Heart left ventricle (tissue), 16 donors: ENCODE measurements around the gene LDAF1. TPM values are rescaled to one million over a fixed set of nuclear protein-coding genes. Genes with fewer than 3 reads are reported as not detected.

Experiments
- ATAC-seq, 4 donors: fragments of 200-7000 bp; cut with Tn5 transposase; one replicate each; pipeline ENCODE4 v1.9.1; 2020 to 2022; ENCODE audit warnings: moderate library complexity in 4 of 4, mild to moderate bottlenecking in 3 of 4, moderate number of reproducible peaks in 1 of 4
- DNase-seq, 5 donors: peaks; one replicate each; pipeline ENCODE4 v3.0.0-alpha.2; 2020
- H3K27ac ChIP-seq, 12 donors: fragments of 200-600 bp; sonication (generic) in 4 of 12; one replicate each; pipeline versions ENCODE4 v1.5.0 to v1.8.0; 2016 to 2022; ENCODE audit warnings: mild to moderate bottlenecking in 2 of 12
- H3K27me3 ChIP-seq, 9 donors: fragments of 200-600 bp; sonication (generic) in 2 of 9; one replicate each; pipeline versions ENCODE4 v1.5.1 to v1.8.0; 2016 to 2022; ENCODE audit warnings: mild to moderate bottlenecking in 3 of 9
- H3K36me3 ChIP-seq, 9 donors: fragments of 200-600 bp; sonication (generic) in 2 of 9; one replicate each; pipeline versions ENCODE4 v1.5.0 to v1.8.0; 2018 to 2022; ENCODE audit warnings: mild to moderate bottlenecking in 2 of 9
- H3K4me1 ChIP-seq, 12 donors: fragments of 200-600 bp; sonication (generic) in 4 of 12; one replicate each; pipeline versions ENCODE4 v1.5.0 to v1.8.0; 2016 to 2022; ENCODE audit warnings: mild to moderate bottlenecking in 3 of 12
- H3K4me3 ChIP-seq, 12 donors: fragments of 200-600 bp; sonication (generic) in 4 of 12; one replicate each; pipeline versions ENCODE4 v1.5.0 to v1.8.0; 2017 to 2022; ENCODE audit warnings: mild to moderate bottlenecking in 9 of 12, moderate library complexity in 4 of 12
- H3K9me3 ChIP-seq, 12 donors: fragments of 200-600 bp; sonication (generic) in 4 of 12; one replicate each; pipeline versions ENCODE4 v1.5.0 to v1.8.0; 2016 to 2022; ENCODE audit warnings: mild to moderate bottlenecking in 1 of 12
- POLR2A ChIP-seq, 2 donors: fragments of 450-650 bp; IDR thresholded peaks; one replicate each; pipeline ENCODE4 v1.6.1; 2017; ENCODE audit warnings: antibody characterized with exemption in 2 of 2, mild to moderate bottlenecking in 2 of 2, moderate library complexity in 2 of 2
- WGBS, 4 donors: extraction: QIAGEN DNeasy Blood & Tissue Kit in 2 of 4; methylation state at CpG; one replicate each; pipeline versions ENCODE4 v1.1.5 to v1.1.7; 2013 to 2018; 5-methylcytosine and 5-hydroxymethylcytosine counted together
- intact Hi-C, 10 donors: fragments of 100-400 bp; cut with DNase I; formaldehyde crosslinking; loops; one replicate each; pipeline versions ENCODE4 v1.11.1 to v1.14.2; 2022
- polyA plus RNA-seq, 2 donors: library from polyadenylated mRNA; stranded (reverse); fragments of 200-250 nt; gene quantifications; one replicate each; pipeline ENCODE4 v1.2.3, GENCODE V29; 2013
- total RNA-seq, 9 donors: library from RNA; depleted of rRNA in 2 of 9; stranded (reverse); fragments of >200 nt in 2 of 9; fragmentation: NEBNext Ultra II Directional in 3 of 9; extraction: Animal tissue kit (Norgen Biotek cat#: 25700) in 3 of 9; gene quantifications; one replicate each; pipeline versions ENCODE4 v1.1.0 to v1.2.4, GENCODE V29; 2016 to 2023
- TF ChIP-seq, protein P1 (sequence below), 12 donors: fragments of 200-600 bp; sonication (generic) in 4 of 12; IDR thresholded peaks; one replicate each; pipeline versions ENCODE4 v1.5.0 to v1.8.0; 2018 to 2022; ENCODE audit warnings: antibody characterized with exemption in 12 of 12, mild to moderate bottlenecking in 5 of 12
- donor health status: ischemic (EF 13 %, LVEDD 7.1; RV severe dilation, severe dysfunction).
- donor health status: healthy with polysubstance abuse.
- donor health status: DM: no; HTN: yes; CAD: no.
- donor health status: DM: no; HTN: no; CAD: no.
- donor health status: ischemic (EF 25% LVEDD 6.9; RV normal size, moderate dysfunction).
- donor health status: ischemic (EF 25% LVEDD 5.7; RV mildly dilated, moderate dysfunction).
- donor health status: healthy.
- donor health status: DM: yes; HTN: yes; CAD: no.
- donor health status: ischemic (EF 35%, LVEDD 5.7; RV mildly dilated, moderate dysfunction).
- donor health status: nonischemic (EF 11% LVEDD 7.7; RV severe dilation, severe dysfunction).
- donor health status: DM: yes; HTN: yes; CAD: no.
- donor health status: PGD.
- donor health status: ischemic (EF 29% LVEDD 5.4; RV normal size, mild dysfunction).
- donor health status: nonischemic (EF 23%, LVEDD 6.1; RV moderate dilation, normal function).

LDAF1 gene
- total and polyA plus RNA-seq, 11 donors: 31.0 to 334 (median 138) TPM

DNA sequence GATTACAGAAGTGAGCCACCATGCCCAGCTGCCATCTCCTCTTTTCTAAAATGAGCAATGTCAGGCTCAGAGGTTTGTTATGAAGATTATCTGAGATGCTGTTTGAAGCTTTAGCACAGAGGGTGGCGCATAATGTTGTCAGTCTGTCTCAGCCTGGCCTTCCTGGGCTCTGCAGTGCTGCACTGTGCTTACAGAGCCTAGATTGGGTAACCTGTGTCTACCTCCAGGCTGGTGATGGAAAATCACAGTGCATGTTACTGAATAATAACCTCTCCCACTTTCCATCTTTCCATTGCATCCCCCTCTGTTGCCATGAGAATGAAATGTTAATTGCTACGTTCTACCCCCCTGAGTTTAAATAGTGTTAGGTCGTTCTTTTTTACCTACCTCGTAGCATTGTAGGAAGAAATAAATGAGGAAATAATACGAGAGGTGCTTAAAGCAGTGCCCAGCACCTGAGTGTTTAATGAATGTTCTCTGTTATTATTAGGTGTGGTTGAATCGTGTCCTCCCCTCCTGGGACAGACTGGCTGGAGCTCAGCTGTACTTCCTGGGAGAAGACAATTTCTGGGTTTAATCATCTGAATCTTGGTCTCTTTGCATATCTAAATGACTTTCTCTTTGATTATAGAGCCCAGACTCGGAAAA lies 6.2 kb downstream of the LDAF1 start:
- no peaks in the 10 kb centered on the region for H3K9me3 ChIP-seq
- no peak overlapping the region for H3K4me3 ChIP-seq
- peak overlapping the region in 6 of 12 donors; percentile 16 to 94 (median 76) for H3K27ac ChIP-seq
- no peak for DNase-seq
- no peak for ATAC-seq
- 85 to 87% (median 85%) methylated on average over 7 of the region's 7 CpGs for WGBS, 4 donors
- intact Hi-C loops: loop anchor here in 1 of 10 donors (10.0 kb wide), 1 partner anchor 1030 kb away; no protein-coding TSS in a partner anchor
- peaks cover 0 to 62% (median 47%) of the 10 kb centered on the region in 9 donors for H3K36me3 ChIP-seq
- peaks cover 9 to 60% (median 38%) of the 10 kb centered on the region in 12 donors for H3K4me1 ChIP-seq
- no peak for TF ChIP-seq POLR2A (IDR thresholded peaks at IDR 0.05)
- TF ChIP-seq, protein P1, sequence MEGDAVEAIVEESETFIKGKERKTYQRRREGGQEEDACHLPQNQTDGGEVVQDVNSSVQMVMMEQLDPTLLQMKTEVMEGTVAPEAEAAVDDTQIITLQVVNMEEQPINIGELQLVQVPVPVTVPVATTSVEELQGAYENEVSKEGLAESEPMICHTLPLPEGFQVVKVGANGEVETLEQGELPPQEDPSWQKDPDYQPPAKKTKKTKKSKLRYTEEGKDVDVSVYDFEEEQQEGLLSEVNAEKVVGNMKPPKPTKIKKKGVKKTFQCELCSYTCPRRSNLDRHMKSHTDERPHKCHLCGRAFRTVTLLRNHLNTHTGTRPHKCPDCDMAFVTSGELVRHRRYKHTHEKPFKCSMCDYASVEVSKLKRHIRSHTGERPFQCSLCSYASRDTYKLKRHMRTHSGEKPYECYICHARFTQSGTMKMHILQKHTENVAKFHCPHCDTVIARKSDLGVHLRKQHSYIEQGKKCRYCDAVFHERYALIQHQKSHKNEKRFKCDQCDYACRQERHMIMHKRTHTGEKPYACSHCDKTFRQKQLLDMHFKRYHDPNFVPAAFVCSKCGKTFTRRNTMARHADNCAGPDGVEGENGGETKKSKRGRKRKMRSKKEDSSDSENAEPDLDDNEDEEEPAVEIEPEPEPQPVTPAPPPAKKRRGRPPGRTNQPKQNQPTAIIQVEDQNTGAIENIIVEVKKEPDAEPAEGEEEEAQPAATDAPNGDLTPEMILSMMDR (IDR thresholded peaks at IDR 0.05): no peak
- no peaks in the 10 kb centered on the region for H3K27me3 ChIP-seq

DNA sequence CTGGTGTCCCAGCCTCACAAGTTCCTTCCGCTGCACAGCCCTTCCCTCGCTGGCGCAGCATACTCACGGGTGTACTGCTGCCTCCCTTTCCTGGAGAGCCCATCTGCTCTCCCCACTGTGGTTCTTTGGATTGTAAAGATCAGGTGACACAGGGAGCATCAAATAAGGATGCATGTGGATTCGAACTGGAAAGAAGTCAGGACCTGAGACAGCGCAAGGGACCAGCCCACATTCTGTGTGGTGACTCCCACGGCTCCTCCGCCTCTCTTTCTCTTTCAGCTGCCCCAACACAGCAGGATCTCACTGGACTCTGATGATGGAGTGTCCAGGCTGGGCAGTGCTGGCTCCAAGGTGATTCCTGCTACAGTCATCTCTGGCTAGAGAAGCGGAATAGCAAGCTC lies 8.1 kb downstream of the LDAF1 start:
- WGBS, 4 donors: 84 to 90% (median 85%) methylated on average over 9 of the region's 9 CpGs

DNA sequence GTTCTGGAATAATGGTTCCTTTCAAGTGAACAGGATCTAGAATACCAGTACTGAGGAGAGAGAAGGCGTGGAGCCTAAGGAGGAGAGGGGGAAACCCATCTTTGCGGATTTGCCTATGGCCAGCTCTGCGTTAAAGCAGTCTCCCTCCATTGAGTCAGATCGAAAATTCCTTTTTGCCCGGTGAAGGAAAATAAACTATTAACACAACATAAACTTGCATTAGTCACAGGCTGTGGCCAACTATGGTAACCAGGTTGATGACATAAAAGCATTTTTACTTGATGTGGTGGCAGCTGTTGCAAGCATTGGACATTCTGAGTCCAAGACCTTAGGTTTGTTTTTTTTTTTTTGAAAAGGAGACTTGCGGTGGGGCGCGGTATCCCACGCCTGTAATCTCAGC lies 8.9 kb downstream of the LDAF1 start:
- 94 to 98% (median 96%) methylated on average over 9 of the region's 9 CpGs for WGBS, 4 donors
- DNase-seq: no peak
- Histone ChIP-seq H3K9me3 (no peaks in the 10 kb centered on the region), H3K36me3 (peaks cover 0 to 80% (median 67%) of the 10 kb centered on the region in 9 donors), H3K27ac (no peak overlapping the region), H3K27me3 (no peaks in the 10 kb centered on the region), H3K4me1 (peaks cover 0 to 42% (median 17%) of the 10 kb centered on the region in 12 donors), H3K4me3 (no peak overlapping the region)
- intact Hi-C loops: loop anchor here in 1 of 10 donors (10.0 kb wide), 1 partner anchor 1027 kb away; no protein-coding TSS in a partner anchor
- no peak for ATAC-seq
- no peak for TF ChIP-seq POLR2A (IDR thresholded peaks at IDR 0.05)
- TF ChIP-seq, protein P1 (IDR thresholded peaks at IDR 0.05): no peak

More for the DNA sequence above, 8.1 kb downstream of the LDAF1 start:
- intact Hi-C loops: loop anchor here in 1 of 10 donors (10.0 kb wide), 1 partner anchor 1028 kb away; no protein-coding TSS in a partner anchor
- Histone ChIP-seq H3K9me3 (no peaks in the 10 kb centered on the region), H3K27me3 (no peaks in the 10 kb centered on the region), H3K4me1 (peaks cover 0 to 50% (median 23%) of the 10 kb centered on the region in 12 donors), H3K4me3 (no peak overlapping the region), H3K36me3 (peaks cover 0 to 76% (median 59%) of the 10 kb centered on the region in 9 donors), H3K27ac (no peak overlapping the region)
- ATAC-seq (no peak), DNase-seq (no peak)
- no peak for TF ChIP-seq POLR2A (IDR thresholded peaks at IDR 0.05)
- TF ChIP-seq, protein P1 (IDR thresholded peaks at IDR 0.05): no peak

DNA sequence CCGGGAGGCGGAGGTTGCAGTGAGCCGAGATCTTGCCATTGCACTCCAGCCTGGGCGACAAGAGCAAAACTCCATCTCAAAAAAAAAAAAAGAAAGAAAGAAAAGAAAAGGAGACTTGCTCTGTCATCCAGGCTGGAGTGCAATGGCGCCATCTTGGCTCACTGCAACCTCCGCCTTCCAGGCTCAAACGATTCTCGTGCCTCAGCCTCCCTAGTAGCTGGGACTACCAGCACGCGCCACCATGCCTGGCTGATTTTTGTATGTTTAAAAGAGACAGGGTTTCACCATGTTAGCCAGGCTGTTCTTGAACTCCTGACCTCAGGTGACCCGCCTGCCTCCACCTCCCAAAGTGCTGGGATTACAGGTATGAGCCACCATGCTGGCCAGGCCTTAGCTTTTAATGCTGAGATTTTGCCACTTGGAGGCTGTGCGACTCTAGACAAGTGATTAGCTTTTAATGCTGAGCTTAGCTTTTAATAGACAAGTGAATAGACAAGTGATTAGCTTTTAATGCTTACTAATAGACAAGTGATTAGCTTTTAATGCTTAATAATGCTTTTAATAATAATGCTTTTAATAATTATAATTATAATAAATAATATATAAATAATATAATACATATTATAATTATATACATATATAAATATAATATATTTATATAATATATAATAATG lies 9.6 kb downstream of the LDAF1 start:
- Histone ChIP-seq H3K4me1 (peaks cover 0 to 35% (median 10%) of the 10 kb centered on the region in 12 donors), H3K36me3 (peaks cover 0 to 83% (median 73%) of the 10 kb centered on the region in 9 donors), H3K27ac (no peak overlapping the region), H3K9me3 (no peaks in the 10 kb centered on the region), H3K27me3 (no peaks in the 10 kb centered on the region), H3K4me3 (no peak overlapping the region)
- intact Hi-C loops: loop anchor here in 1 of 10 donors (10.0 kb wide), 1 partner anchor 1027 kb away; no protein-coding TSS in a partner anchor
- ATAC-seq: no peak
- no peak for TF ChIP-seq POLR2A (IDR thresholded peaks at IDR 0.05)
- TF ChIP-seq, protein P1 (IDR thresholded peaks at IDR 0.05): no peak
- 94 to 98% (median 97%) methylated on average over 12 of the region's 12 CpGs for WGBS, 4 donors
- no peak for DNase-seq
